HEK293 (cell line): ENCODE results near the gene XAGE2.

Experiments used
- CTCF ChIP-seq: fragments of 450-650 bp; formaldehyde crosslinking; IDR thresholded peaks from 2 replicates; pipeline ENCODE4 v1.5.1; 2016; ENCODE audit warnings: missing biosample characterization, missing genetic modification characterization
- OSR2 ChIP-seq: fragments of 450-650 bp; formaldehyde crosslinking; IDR thresholded peaks from 2 replicates; pipeline ENCODE4 v1.5.1; 2016; ENCODE audit warnings: missing biosample characterization, missing genetic modification characterization
- PBX3 ChIP-seq: sonication (generic); formaldehyde crosslinking; IDR thresholded peaks from 2 replicates; pipeline ENCODE4 v1.8.1; 2022; ENCODE audit warnings: mild to moderate bottlenecking, moderate library complexity, missing genetic modification reagents
- SETDB1 ChIP-seq: IDR thresholded peaks from one replicate; pipeline ENCODE4 v1.6.1; 2017; ENCODE audit warnings: mild to moderate bottlenecking, low read length, moderate library complexity, mixed read lengths; ENCODE audit not compliant: insufficient read length
- SP2 ChIP-seq: fragments of 450-650 bp; formaldehyde crosslinking; IDR thresholded peaks from 2 replicates; pipeline ENCODE4 v1.5.1; 2016; ENCODE audit warnings: missing biosample characterization, missing genetic modification characterization
- YY1 ChIP-seq: fragments of 450-650 bp; formaldehyde crosslinking; IDR thresholded peaks from 2 replicates; pipeline ENCODE4 v1.5.1; 2018; ENCODE audit warnings: missing biosample characterization, missing genetic modification characterization
- ZBTB20 ChIP-seq: fragments of 450-650 bp; formaldehyde crosslinking; IDR thresholded peaks from 2 replicates; pipeline ENCODE4 v1.5.1; 2016; ENCODE audit warnings: missing biosample characterization, missing genetic modification characterization
- ZBTB26 ChIP-seq: fragments of 450-650 bp; formaldehyde crosslinking; optimal IDR thresholded peaks from 2 replicates; pipeline ENCODE3; 2016; ENCODE audit warnings: missing biosample characterization, mild to moderate bottlenecking, missing genetic modification characterization
- ZNF335 ChIP-seq: fragments of 450-650 bp; formaldehyde crosslinking; conservative IDR thresholded peaks from 2 replicates; pipeline ENCODE4 v1.5.1; 2016; ENCODE audit warnings: missing biosample characterization, missing genetic modification characterization
- ZNF501 ChIP-seq: fragments of 450-650 bp; formaldehyde crosslinking; IDR thresholded peaks from 2 replicates; pipeline ENCODE4 v1.5.1; 2016; ENCODE audit warnings: missing biosample characterization, missing genetic modification characterization
- ZNF76 ChIP-seq: fragments of 450-650 bp; formaldehyde crosslinking; IDR thresholded peaks from 2 replicates; pipeline ENCODE4; 2016; ENCODE audit warnings: low read depth, missing biosample characterization, missing genetic modification characterization, borderline replicate concordance

GRCh38 chrX:52424656-52425055 lies 55.8 kb downstream of the XAGE2 start:
- TF ChIP-seq SP2 (no peak), CTCF (tag by site-specific recombination) (no peak), ZNF76 (tag by site-specific recombination) (no peak), SETDB1 (no peak), YY1 (no peak), PBX3 (CRISPR knock-in tag) (no peak), ZBTB20 (tag by site-specific recombination) (no peak), ZNF501 (no peak), OSR2 (no peak), ZNF335 (tag by site-specific recombination) (no peak), ZBTB26 (tag by site-specific recombination) (no peak)
